ENCODE results near the gene PLS3. TPM values are rescaled to one million over a fixed set of nuclear protein-coding genes. Genes with fewer than 3 reads are reported as not detected.
"Not testable (repeated sequence)": the region's sequence is repeated elsewhere in the genome, so short reads cannot be mapped to it uniquely, and the experiment has no call there.

Gene PLS3
- total RNA-seq, 2 donors from 2014 or later = 172 to 332 TPM

- no peak for DNase-seq (ENCODE audit: low spot score)
- intact Hi-C loops (cut with DNase I) = loop anchor here in 1 of 2 donors (2.0 kb wide), 1 partner anchor 36 kb away; no protein-coding TSS in a partner anchor
Observed at GRCh38 chrX:115598556-115598955, 37.6 kb downstream of the PLS3 start.

- no peak for DNase-seq (ENCODE audit: low spot score)
- intact Hi-C loops (cut with DNase I) = no loop called here
Observed at GRCh38 chrX:115602308-115602707, 41.3 kb downstream of the PLS3 start.

DNA sequence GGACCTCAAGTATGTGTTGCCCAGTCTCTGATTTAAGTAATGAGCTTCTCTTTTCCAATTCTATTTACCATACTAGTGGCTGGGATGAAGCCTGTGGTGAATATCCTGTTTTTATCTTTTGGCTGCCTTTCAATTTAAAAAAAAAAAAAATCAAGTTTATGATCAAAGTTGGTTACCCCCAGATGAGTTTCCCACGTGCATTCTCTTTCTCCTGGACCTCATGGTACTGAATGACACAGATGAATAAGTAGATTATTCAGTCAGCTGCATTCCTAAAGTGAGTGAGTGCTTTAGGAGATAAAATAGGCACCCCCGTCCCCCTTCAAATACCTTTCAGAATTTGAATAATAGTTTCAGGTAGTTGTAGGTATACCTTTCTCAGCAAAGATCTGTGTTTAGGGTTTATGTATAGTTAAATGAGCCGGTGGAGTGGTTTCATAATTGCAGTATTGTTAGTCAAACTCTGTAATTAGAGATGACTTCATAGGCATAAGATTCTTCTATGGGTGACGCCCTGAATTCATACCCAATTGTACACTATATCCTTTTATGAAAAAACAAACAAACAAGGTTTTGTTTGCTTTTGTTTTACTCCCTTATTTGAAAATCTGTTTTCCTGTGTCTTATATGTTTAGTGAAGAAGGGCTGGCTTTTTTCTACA lies 41.9 kb downstream of the PLS3 start:
- intact Hi-C loops (cut with DNase I) = no loop called here
- DNase-seq (ENCODE audit: low spot score) = no peak

DNA sequence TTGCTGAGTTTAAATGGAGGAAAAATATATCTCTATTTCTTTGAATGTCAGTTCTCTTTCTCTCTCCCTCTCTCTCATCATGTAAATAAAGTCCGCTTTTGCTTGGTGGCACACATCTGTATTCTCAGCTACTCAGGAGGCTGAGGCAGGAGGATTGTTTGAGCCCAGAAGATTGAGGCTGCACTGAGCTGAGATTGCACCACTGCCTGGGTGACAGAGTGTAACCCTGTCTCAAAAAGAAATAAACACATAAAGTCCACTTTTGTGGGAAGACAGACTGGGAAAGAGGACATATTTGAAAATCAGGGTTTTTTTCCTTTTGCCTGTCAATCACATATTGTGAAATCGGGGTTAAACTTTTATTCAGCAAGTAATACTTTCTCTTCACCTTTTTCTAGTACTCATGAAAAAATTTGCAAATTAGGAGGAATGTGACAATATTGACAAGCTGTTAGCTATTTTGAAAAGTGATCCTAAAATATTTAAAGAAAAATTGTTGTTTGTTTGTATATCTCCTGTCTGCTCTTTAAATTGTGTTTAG lies 42.6 kb downstream of the PLS3 start:
- no peak for DNase-seq (ENCODE audit: low spot score)
- intact Hi-C loops (cut with DNase I) = no loop called here

DNA sequence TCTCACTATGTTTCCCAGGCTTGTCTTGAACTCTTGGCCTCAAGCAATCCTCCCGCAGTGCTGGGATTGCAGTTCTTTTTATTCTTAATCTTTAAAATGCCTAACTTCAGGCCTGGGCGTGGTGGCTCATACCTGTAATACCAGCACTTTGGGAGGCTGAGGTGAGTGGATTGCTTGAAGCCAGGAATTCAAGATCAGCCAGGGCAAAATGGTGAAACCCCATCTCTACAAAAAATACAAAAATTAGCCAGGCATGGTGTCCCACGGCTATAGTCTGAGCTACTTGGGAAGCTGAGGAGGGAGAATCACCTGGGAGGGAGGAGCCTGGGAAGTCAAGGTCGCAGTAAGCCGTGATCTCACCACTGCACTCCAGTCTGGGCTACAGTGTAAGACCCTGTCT lies 45.9 kb downstream of the PLS3 start:
- no peak for DNase-seq (ENCODE audit: low spot score)

GRCh38 chrX:115609621-115610020 lies 48.6 kb downstream of the PLS3 start:
- DNase-seq (ENCODE audit: low spot score) = no peak
- intact Hi-C loops (cut with DNase I) = no loop called here

More for the DNA sequence above, 45.9 kb downstream of the PLS3 start:
- intact Hi-C loops (cut with DNase I) = no loop called here

- DNase-seq (ENCODE audit: low spot score) = no peak
- intact Hi-C loops (cut with DNase I) = no loop called here
Observed at GRCh38 chrX:115616943-115617563, 56.1 kb downstream of the PLS3 start.

DNA sequence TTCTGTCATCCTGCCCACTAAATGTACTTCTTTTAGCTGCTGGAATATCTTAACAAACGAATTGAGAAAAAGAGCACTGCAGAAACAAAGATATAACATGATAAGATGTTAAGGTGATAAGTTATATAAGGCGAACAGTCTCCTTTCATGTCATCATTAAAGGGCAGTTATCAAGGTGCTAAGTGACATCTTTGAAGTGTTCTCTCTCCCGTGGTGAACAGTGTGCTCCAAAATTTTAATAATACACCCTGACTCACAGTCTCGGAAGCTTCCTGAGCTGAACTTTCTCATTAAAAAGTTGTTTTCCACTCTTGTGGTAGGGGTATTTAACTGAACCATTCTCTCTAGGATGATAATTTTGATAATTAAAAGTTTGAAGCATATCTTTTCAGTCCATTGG lies 61.6 kb downstream of the PLS3 start:
- intact Hi-C loops (cut with DNase I) = no loop called here
- no peak for DNase-seq (ENCODE audit: low spot score)

- intact Hi-C loops (cut with DNase I) = no loop called here
Observed at GRCh38 chrX:115624916-115625315, 63.9 kb downstream of the PLS3 start.

DNA sequence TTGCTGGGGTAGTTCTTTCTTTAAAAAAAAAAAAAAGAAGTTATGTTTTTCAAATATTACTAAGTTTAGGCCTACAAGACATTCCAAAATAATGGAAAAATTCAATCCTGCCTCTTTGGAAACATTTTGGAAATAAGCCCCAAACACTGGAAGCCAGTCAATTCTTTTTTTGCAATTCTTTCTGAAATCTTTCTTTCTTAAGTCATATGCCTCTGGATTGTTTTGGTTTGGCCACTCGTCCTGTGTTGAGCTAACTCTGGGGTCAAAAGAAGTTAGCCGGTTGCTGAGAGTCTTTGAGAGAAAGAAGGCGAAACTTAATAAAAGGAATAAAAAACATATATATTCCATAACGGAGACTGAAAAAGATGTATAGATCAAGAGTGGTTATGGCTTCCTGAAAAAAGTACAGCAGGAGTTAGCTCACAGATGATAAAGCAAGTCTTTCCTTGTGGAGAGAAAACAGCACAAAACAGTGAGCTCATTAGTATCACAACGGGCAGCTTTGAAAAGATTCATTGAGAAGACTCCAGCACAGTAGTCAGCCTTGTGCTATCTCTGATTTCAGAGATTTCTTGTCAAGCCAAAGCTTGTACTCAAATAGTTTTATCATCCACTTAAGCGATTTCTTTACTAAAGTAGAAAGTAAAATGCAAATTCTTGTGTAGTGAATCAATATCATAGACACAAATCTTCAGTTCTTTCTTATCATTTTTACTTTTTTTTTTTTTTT lies 64.8 kb downstream of the PLS3 start:
- DNase-seq (ENCODE audit: low spot score) = no peak
- intact Hi-C loops (cut with DNase I) = no loop called here

More at GRCh38 chrX:115624916-115625315, 63.9 kb downstream of the PLS3 start:
- no peak for DNase-seq (ENCODE audit: low spot score)

DNA sequence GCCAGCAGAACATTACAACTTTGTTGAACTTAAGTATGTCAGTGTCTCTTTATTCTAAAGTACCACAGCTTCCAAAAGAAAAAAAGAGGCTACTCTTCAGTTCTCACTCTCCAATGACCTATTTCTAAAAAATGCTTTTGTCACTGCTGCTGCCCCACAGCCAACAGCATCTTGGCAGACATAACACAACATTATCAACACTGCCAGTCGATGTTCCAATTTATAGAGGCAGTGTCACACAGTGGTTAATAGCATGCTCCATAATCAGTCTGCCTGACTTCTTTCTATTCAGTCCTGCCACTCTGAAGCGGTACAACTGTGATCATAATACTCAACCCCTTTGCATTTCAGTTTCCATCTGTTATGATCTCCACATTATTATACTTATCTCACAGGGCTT lies 69.2 kb downstream of the PLS3 start:
- DNase-seq (ENCODE audit: low spot score) = no peak
- intact Hi-C loops (cut with DNase I) = no loop called here

- DNase-seq (ENCODE audit: low spot score) = no peak
- intact Hi-C loops (cut with DNase I) = no loop called here
Observed at GRCh38 chrX:115632455-115632854, 71.5 kb downstream of the PLS3 start.

DNA sequence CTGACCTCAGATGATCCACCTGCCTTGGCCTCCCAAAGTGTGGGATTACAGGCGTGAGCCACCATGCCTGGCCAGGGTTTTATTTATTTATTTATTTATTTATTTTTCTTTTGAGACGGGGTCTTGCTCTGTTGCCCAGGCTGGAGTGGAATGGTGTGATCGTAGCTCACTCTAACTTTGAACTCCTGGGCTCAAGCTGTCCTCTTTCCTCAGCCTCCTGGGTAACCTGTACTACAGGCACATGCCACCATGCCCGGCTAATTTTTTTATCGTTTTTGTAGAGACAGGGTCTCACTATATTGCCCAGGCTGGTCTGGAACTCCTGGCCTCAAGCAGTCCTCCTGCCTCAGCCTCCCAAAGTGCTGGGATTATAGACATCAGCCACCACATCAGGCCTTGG lies 72.4 kb downstream of the PLS3 start:
- intact Hi-C loops (cut with DNase I); DNase-seq (ENCODE audit: low spot score): not testable (repeated sequence)

- intact Hi-C loops (cut with DNase I) = no loop called here
- DNase-seq (ENCODE audit: low spot score) = no peak
Observed at GRCh38 chrX:115639334-115639880, 78.4 kb downstream of the PLS3 start.

- DNase-seq (ENCODE audit: low spot score) = no peak
- intact Hi-C loops (cut with DNase I) = loop anchor here in 1 of 2 donors (5.0 kb wide), 1 partner anchor 310 kb away; no protein-coding TSS in a partner anchor
Observed at GRCh38 chrX:115642311-115642710, 81.3 kb downstream of the PLS3 start.

DNA sequence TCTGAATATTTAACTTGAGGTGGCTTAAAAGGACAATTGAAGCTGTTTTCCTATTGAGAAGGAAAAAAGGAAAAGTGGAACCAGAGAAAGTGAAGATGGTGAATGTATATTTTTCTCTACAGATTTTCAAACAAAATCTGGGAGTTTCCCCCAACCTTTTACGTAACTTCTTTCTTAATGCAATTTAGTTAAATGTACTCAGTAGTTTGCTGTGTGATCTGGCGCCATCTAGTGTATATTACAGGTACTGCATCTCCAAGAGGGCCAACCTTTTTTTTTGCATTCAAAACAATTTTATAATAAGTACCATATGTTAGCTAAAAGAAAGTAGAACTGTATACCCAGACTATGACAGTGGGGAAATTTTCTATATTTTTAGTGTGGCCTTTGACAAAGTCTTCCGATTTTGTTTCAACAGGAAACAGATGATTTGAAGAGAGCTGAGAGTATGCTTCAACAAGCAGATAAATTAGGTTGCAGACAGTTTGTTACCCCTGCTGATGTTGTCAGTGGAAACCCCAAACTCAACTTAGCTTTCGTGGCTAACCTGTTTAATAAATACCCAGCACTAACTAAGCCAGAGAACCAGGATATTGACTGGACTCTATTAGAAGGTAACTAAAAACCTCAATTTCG lies 82.0 kb downstream of the PLS3 start:
- no peak for DNase-seq (ENCODE audit: low spot score)

DNA sequence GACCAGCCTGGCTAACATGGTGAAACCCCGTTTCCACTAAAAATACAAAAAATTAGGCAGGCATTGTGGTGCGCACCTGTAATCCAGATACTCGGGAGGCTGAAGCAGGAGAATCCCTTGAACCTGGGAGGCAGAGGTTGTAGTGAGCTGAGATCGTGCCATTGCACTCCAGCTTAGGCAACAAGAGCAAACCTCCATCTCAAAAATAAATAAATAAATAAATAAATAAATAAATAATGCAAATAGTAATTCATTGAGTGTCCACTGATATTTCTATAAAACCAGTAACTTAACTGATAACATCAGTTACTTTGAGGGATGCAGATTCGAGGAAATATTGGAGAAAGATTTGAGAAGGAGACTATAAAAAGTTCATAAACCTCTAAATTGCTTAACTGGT lies 83.4 kb downstream of the PLS3 start:
- not testable (repeated sequence) for DNase-seq (ENCODE audit: low spot score)
- intact Hi-C loops (cut with DNase I) = loop anchor here in 1 of 2 donors (5.0 kb wide), 1 partner anchor 312 kb away; no protein-coding TSS in a partner anchor

More for the DNA sequence above, 82.0 kb downstream of the PLS3 start:
- intact Hi-C loops (cut with DNase I) = loop anchor here in 1 of 2 donors (5.0 kb wide), 1 partner anchor 311 kb away; no protein-coding TSS in a partner anchor

GRCh38 chrX:115649461-115650063 lies 88.6 kb downstream of the PLS3 start:
- no peak for DNase-seq (ENCODE audit: low spot score)
- intact Hi-C loops (cut with DNase I) = no loop called here

- no peak for DNase-seq (ENCODE audit: low spot score)
- intact Hi-C loops (cut with DNase I) = no loop called here
Observed at GRCh38 chrX:115650449-115650848, 89.5 kb downstream of the PLS3 start.
